AG09309 (cell line): ENCODE results near the gene LDB3.
A peak's percentile ranks its signal among the peaks of the same experiment; 100 is the strongest.

Source experiments
- DNase-seq: peaks from one replicate; pipeline ENCODE4 v3.0.0-alpha.2; 2010; ENCODE audit warnings: low read depth
- H3K4me3 ChIP-seq: 2 replicates; pipeline ENCODE4 v1.5.1; 2011; ENCODE audit warnings: mild to moderate bottlenecking, low read depth, low read length, moderate library complexity; ENCODE audit not compliant: control insufficient read depth
- TF ChIP-seq, protein P1 (sequence below): IDR thresholded peaks from 2 replicates; pipeline ENCODE4 v1.5.1; 2011; ENCODE audit warnings: mild to moderate bottlenecking, low read depth, low read length, inconsistent platforms; ENCODE audit not compliant: insufficient read depth, control insufficient read depth; ENCODE audit errors: missing control alignments

Gene LDB3

DNA sequence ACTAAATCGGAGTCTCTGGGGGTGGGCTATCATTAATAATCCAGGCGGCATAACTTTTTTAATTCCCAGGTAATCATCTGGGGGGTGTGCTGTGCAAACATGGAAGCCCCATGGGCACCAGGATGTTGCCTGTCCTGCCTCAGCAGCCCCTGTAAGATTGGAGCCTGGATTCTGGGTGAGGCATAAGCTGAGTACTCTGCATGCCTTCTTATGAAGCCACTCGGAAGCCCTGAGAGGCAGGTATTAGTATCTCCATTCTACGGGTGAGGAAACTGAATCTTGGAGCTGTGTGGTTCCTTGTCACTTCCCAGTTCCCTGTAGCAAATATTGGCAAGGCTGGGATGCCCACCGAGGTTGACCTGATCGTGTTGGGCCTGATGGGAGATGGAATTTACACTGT lies 21.4 kb upstream of the LDB3 start:
- TF ChIP-seq, protein P1, sequence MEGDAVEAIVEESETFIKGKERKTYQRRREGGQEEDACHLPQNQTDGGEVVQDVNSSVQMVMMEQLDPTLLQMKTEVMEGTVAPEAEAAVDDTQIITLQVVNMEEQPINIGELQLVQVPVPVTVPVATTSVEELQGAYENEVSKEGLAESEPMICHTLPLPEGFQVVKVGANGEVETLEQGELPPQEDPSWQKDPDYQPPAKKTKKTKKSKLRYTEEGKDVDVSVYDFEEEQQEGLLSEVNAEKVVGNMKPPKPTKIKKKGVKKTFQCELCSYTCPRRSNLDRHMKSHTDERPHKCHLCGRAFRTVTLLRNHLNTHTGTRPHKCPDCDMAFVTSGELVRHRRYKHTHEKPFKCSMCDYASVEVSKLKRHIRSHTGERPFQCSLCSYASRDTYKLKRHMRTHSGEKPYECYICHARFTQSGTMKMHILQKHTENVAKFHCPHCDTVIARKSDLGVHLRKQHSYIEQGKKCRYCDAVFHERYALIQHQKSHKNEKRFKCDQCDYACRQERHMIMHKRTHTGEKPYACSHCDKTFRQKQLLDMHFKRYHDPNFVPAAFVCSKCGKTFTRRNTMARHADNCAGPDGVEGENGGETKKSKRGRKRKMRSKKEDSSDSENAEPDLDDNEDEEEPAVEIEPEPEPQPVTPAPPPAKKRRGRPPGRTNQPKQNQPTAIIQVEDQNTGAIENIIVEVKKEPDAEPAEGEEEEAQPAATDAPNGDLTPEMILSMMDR: no peak
- H3K4me3 ChIP-seq: no peak overlapping the region
- DNase-seq: no peak

DNA sequence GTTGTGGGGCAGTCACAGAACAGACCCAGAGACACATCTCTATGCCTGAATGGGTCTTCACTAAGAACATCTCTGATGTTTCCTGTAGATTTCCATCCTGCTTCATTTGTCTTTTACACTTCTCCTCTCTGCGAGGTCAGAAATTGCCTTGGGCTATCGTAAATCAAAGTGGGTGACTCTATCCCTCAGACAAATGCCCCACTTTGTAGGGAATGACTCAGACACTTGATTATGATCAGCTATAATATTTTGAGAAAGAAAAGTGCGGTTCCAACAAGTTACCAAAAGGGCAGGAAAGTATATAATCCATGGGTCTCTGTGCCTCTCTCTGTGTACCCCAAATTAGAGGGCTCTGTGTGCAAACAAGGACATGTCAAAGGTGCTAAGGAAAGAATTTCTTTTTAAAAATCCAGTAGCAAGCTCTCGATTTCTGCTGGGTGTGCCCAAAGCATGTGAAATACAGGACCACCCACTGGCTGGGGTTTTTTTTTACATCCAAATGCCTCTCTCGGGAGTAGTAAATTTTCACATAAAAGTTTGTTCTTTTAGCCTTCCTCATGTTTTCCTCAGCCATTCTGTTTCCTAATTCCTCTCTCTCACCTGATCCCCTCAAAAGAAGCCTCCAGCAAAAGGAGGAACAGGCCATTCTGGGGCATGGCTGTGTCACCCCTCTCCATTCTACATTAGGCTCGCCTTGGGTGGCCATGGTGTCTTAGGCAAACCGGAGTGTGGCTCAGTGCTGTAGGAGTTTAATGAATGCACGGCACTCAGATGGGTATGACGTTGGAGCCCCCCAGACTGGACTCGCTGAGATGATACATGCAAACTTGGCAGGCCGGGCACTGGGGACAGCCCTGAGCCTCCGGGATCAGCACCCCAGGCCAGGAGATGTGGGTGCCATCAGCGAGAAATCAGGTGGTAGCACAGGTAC lies 20.3 kb upstream of the LDB3 start:
- H3K4me3 ChIP-seq: no peak overlapping the region
- DNase-seq: no peak
- TF ChIP-seq, protein P1: no peak

DNA sequence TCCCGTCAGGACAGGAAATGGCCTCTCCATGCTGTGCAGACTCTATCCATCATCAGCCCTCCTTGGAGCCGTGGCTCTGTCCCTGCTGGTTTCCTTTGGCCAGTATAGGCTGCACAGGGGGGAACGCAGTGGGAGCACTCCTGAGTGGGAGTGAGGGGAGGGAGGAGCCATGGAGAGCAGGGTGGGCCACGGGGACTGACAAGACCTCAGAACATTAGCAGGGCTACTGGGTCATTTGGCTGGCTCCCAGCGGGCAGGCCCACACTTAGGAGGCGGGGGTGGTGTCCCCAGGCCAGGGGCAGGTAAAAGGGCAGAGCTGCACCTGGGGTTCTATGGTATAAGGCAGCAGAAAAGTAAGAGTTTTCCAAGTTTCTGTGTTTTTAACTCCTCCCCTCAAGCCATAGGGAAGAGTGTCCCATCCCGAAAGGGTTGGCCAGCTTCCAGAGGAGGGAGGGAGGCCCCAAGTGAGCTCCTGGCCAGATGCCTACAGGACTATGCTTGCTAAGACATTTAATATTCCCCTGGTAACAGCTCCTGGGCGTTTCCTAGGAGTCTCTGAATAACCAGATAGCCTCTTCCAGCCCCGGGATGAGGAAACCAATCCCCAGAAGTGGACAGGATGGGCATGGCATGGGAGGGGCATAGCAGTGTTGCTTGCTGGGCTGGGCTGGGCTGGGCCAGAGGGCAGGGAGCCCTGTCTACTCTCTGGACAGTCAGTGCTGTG lies 19.4 kb upstream of the LDB3 start:
- peak; percentile 59 for DNase-seq
- TF ChIP-seq, protein P1: no peak
- H3K4me3 ChIP-seq: no peak overlapping the region

DNA sequence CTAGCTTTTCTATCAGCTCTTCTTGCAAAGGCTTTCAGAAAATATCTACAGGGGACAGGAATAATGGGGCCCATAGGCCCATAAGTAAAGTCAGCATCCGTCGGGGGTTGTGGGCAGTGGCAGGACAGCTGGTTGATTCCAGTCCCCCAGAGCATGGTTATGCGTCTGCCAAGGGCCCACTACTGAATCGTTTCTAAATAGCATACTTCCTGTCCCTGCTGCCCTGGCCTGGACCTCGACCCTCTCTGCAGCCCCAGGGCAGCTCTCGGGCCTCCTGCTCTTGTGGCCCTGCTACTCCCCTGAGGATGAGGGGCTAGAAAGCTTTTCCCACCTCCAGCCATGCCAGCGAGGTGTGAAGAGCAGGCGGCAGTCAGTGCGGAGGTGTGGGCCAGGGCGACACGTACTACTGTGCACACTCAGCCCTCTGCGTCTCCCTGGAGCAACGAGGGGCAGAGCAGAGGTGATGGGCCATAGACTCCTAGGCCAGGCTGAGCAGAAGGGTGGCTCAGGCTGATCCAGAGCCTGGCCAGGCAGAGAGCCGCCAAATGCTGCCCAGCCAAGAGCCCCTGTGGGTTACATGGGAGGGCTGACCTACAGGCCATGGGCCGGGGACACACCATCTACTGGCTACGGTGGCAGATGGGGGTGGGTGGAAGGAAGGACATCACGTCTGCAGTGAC lies 18.7 kb upstream of the LDB3 start:
- no peak for DNase-seq

DNA sequence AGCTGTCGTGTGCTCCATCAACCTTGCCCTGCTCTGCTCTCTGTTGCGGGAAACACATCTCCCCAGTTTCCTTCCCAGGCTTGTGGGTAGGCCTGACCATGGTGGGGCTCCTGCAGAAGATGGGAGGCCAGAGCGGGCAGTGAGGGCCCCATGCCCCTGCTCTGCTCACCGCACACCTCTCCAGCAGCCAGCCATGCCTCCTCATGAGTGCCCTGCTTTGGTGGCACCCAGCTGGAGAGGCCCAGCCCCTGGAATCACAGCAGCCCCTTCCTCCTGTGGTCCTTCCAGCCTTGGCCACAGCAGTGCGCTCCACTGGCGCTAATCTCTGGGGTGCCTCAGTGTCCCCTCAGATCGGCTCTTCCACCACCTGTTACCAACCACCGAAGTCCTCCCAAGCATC lies 18.2 kb upstream of the LDB3 start:
- no peak for DNase-seq
- TF ChIP-seq, protein P1: no peak
- no peak overlapping the region for H3K4me3 ChIP-seq

More for the DNA sequence above, 18.7 kb upstream of the LDB3 start:
- H3K4me3 ChIP-seq: no peak overlapping the region
- TF ChIP-seq, protein P1: no peak

DNA sequence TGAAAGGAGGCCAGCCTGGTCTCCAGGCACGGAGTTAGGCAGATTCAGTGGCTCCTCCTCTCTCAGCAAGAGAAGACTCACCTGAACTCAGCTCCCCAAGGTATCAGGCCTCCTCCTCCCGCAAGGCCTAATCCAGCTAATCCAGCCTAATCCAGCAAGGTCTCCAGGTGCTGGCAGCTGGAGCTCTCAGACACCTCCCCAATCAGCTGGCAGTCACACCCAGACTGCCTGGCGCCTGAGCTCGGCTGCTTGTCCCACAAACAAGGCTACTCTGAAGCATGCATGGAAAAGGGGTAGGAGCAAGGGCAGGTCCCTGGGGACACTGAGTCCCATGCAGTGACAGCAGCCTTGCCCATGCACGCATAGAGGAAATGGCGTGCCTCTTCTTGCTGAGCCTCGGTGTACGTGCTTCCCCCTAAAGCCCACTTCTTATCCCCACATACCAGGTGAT lies 17.3 kb upstream of the LDB3 start:
- TF ChIP-seq, protein P1: no peak
- DNase-seq: no peak
- no peak overlapping the region for H3K4me3 ChIP-seq
